Lower leg skin (tissue), 4 donors: ENCODE results near the gene TBC1D9. TPM values are rescaled to one million over a fixed set of nuclear protein-coding genes. Genes with fewer than 3 reads are reported as not detected.

ENCODE experiments used
- DNase-seq, 2 donors: peaks; one replicate each; pipeline ENCODE4 v3.0.0-alpha.2; 2019; ENCODE audit warnings: low spot score in 2 of 2
- H3K4me3 ChIP-seq: fragments of 200-600 bp; sonication (generic); 2 replicates; pipeline ENCODE4 v1.5.1; 2017; ENCODE audit warnings: mild to moderate bottlenecking, low read depth; ENCODE audit not compliant: poor library complexity, severe bottlenecking
- CTCF ChIP-seq, 3 donors: fragments of 450-650 bp; IDR thresholded peaks; one replicate each; pipeline ENCODE4 v1.5.1; 2016; ENCODE audit warnings: antibody characterized with exemption in 3 of 3, mild to moderate bottlenecking in 3 of 3, moderate library complexity in 2 of 3
- POLR2A ChIP-seq, 2 donors: fragments of 450-650 bp; IDR thresholded peaks; one replicate each; pipeline ENCODE4 v1.6.1; 2016 to 2017; ENCODE audit warnings: antibody characterized with exemption in 2 of 2, mild to moderate bottlenecking in 1 of 2, moderate library complexity in 1 of 2
- WGBS, 2 donors: methylation state at CpG; one replicate each; pipeline ENCODE4 v1.1.5; 2018; 5-methylcytosine and 5-hydroxymethylcytosine counted together
- intact Hi-C: fragments of 100-400 bp; cut with DNase I; formaldehyde crosslinking; loops from one replicate; pipeline ENCODE4 v1.15.0; 2023; ENCODE audit warnings: low total_unique reads
- total RNA-seq, 4 donors: library from RNA; depleted of rRNA; stranded (reverse); fragments of >200 nt; gene quantifications; one replicate each; pipeline ENCODE4 v1.1.0, GENCODE V29; 2016

The TBC1D9 gene
- total RNA-seq, 4 donors from 2014 or later: 5.7 to 13.0 (median 7.3) TPM

- WGBS, 2 donors: 77 to 82% methylated on average over 1 of the region's 1 CpG
- intact Hi-C loops: no loop called here
- TF ChIP-seq POLR2A (IDR thresholded peaks at IDR 0.05) (no peak), CTCF (IDR thresholded peaks at IDR 0.05) (no peak)
- no peak overlapping the region for H3K4me3 ChIP-seq
- no peak for DNase-seq
Observed at GRCh38 chr4:140738139-140738538, 18.0 kb downstream of the TBC1D9 start.

- intact Hi-C loops: no loop called here
- WGBS, 2 donors: 70 to 76% methylated on average over 6 of the region's 6 CpGs
- no peak for DNase-seq
- no peak for TF ChIP-seq CTCF (IDR thresholded peaks at IDR 0.05)
- no peak for TF ChIP-seq POLR2A (IDR thresholded peaks at IDR 0.05)
- no peak overlapping the region for H3K4me3 ChIP-seq
Observed at GRCh38 chr4:140736669-140737343, 19.4 kb downstream of the TBC1D9 start.

- no peak for TF ChIP-seq POLR2A (IDR thresholded peaks at IDR 0.05)
- TF ChIP-seq CTCF (IDR thresholded peaks at IDR 0.05): no peak
- 85 to 87% methylated on average over 4 of the region's 4 CpGs for WGBS, 2 donors
- intact Hi-C loops: no loop called here
- no peak for DNase-seq
- no peak overlapping the region for H3K4me3 ChIP-seq
Observed at GRCh38 chr4:140735779-140736391, 20.3 kb downstream of the TBC1D9 start.

- WGBS, 2 donors: 86 to 93% methylated on average over 2 of the region's 2 CpGs
- DNase-seq: no peak
- TF ChIP-seq CTCF (IDR thresholded peaks at IDR 0.05) (no peak), POLR2A (IDR thresholded peaks at IDR 0.05) (no peak)
- no peak overlapping the region for H3K4me3 ChIP-seq
- intact Hi-C loops: no loop called here
Observed at GRCh38 chr4:140735317-140735716, 20.9 kb downstream of the TBC1D9 start.

GRCh38 chr4:140732780-140733179 lies 23.4 kb downstream of the TBC1D9 start:
- no peak overlapping the region for H3K4me3 ChIP-seq
- no peak for DNase-seq
- intact Hi-C loops: no loop called here
- TF ChIP-seq CTCF (IDR thresholded peaks at IDR 0.05) (no peak), POLR2A (IDR thresholded peaks at IDR 0.05) (no peak)
- WGBS, 2 donors: 59 to 70% methylated on average over 2 of the region's 2 CpGs
